HepG2 (cell line): Measurements from ENCODE around the gene CXCL6.

Experiments used
- CHCHD3 ChIP-seq: sonication (generic); formaldehyde crosslinking; IDR thresholded peaks from 2 replicates; pipeline ENCODE4 v1.8.0; 2022; ENCODE audit warnings: mild to moderate bottlenecking, missing genetic modification reagents, moderate library complexity
- MEIS1 ChIP-seq: sonication (generic); formaldehyde crosslinking; IDR thresholded peaks from 2 replicates; pipeline ENCODE4 v1.9.0; 2021; ENCODE audit warnings: mild to moderate bottlenecking, missing genetic modification reagents, moderate library complexity, borderline replicate concordance
- POLR2A ChIP-seq, 2 experiments: IDR thresholded peaks; 2 replicates each; pipeline ENCODE4 v1.6.1; 2011; ENCODE audit warnings: low read depth in 2 of 2, low read length in 2 of 2, mild to moderate bottlenecking in 1 of 2, moderate library complexity in 1 of 2; ENCODE audit not compliant: insufficient read depth in 1 of 2
- ZNF431 ChIP-seq: sonication (generic); formaldehyde crosslinking; IDR thresholded peaks from 2 replicates; pipeline ENCODE4 v1.9.0; 2022; ENCODE audit warnings: missing genetic modification reagents, low read depth, mild to moderate bottlenecking, borderline replicate concordance
- ZSCAN30 ChIP-seq: sonication (generic); formaldehyde crosslinking; IDR thresholded peaks from 2 replicates; pipeline ENCODE4 v1.5.0; 2020; ENCODE audit warnings: mild to moderate bottlenecking, missing genetic modification reagents

GRCh38 chr4:73859614-73860088 is 23.2 kb downstream of the CXCL6 start:
- no peak for TF ChIP-seq ZNF431
- no peak for TF ChIP-seq CHCHD3 (CRISPR knock-in tag)
- TF ChIP-seq POLR2A (IDR thresholded peaks at IDR 0.05; ENCODE audit: insufficient read depth in 1 of 2, low read depth in 2 of 2, low read length in 2 of 2), result no peak
- TF ChIP-seq ZSCAN30 (CRISPR knock-in tag), result no peak
- no peak for TF ChIP-seq MEIS1 (CRISPR knock-in tag)
